HG02763 (cell line): ENCODE data around the gene FAM216A.
"Not testable (repeated sequence)": the region's sequence is repeated elsewhere in the genome, so short reads cannot be mapped to it uniquely, and the experiment has no call there.

Experiments
- ATAC-seq: cut with Tn5 transposase; IDR thresholded peaks from one replicate; pipeline ENCODE4 v1.9.1; 2021; ENCODE audit warnings: mild to moderate bottlenecking, moderate library complexity; ENCODE audit not compliant: unreplicated experiment

Gene FAM216A

DNA sequence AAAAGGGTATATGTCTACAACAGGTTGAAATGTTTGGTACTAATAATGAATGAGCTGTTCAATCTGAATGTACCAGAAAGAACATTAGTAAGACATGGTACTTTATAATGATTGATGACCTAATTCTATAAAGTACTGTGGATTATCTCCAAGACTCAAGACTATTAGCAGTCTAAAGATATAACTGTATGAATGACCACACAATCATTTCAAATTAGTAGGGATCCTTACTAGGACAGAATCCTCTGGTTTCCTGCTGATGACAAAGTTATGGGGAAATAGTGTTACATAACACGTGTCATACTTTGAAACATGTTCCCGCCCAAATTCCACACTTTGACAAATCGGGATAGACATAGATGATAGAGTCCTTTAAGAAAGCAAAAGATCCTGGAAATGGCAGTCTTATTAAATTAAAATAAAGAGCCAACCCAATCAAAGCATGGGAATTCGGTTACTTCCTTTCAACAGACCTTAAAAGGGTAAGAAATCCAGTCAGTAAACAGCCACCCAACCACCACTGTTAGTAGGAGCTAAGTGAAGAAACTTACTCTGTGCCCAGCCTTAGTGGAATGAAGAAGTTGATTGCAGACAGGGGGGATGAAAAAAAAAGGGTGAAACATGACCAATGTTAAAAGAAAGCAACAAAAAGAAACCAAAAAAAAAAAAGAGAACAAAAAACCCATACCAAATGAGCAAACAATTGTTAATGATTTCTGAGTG lies 30.5 kb downstream of the FAM216A start:
- ATAC-seq: no peak

DNA sequence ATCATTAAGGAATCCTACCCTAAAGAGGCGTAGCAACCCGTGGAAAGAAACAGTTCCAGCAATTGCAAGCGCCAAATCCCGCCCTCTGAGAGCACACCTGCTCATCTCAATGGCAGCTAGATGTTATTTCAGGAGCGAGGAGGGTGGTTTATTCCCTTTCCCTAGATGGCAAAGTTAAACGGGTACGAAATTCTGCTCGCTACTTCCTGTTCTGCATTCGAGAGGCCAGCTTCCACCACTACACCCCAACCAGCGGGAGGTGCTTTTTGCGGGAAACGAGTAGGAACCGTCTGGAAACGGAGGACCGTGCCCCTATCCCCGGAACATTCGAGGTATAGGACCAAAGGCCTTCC lies 32.7 kb downstream of the FAM216A start:
- ATAC-seq: no peak

DNA sequence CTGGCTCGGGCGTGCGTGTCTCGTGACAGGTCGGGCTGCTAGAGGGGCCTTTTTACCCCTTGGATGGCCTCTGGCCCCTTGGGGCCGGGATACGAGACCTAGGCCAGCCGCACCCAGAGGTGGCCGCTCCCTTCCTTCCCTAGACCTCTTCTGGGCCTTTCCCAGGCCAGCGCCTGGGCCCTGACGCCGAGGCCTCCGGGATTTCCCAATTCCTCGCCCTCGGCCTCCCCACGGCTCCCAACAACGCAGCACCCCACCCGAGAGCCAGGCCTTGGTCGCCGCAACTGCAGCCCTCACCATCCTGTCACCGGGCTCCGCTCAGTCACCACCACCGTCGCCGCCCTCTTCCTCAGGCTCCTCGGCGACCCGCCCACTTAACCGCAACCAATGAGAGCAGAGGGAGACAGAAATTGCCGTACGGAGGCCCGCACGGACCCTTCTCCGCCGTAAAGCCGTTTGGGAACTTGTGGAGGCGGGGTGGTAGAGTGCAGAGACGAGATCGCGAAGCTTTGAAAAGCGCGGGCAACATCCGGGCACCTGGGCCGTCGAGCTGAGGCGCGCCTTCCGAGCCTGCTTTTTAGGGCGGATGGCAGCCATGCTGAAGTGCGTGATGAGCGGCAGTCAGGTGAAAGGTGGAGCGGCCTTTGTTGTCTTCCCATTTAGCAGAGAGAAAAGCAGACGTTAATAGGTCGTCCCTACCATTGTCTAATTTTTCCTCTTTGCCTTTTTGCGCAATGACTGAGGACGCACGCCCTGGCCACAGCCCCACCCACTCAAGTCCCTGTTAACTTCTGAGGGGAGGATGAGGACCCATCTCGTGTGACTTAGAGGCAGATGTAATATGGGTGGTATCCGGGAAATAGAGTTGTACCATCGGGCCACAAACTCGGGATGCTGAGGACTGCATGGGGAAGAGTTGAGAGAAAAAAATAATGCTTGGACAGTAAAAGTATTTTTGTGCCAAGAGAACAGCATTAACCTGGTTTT lies 33.4 kb downstream of the FAM216A start, which contains the start of the genes RAD9B and VPS29:
Gene RAD9B, plus strand, starts transcription at position 580 of the 987 bp plus-strand sequence. Its CDS starts 7 bp downstream, at position 587.
Gene VPS29, minus strand, starts transcription at position 360 of the 987 bp plus-strand sequence. Its CDS starts 60 bp downstream, at position 300.
- peak; percentile 95 for ATAC-seq

DNA sequence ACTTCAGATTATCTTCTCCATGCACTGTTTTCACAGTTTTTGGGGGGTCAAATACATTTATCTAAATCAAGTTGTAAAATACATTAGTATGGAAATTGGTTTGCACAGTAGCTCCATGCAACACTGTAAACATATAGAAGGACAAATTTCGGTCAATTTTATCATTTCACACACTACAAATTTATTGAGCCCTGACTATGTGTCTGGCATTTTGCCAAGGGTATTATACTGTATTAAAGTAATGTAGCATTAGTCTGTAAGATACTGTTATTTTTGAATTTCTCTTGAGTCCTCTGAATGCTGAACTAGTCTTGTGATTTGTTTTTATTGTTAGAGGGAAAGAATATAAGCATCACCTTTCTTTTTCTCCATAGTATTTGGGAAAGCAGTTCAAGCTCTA lies 34.8 kb downstream of the FAM216A start:
- ATAC-seq: no peak

DNA sequence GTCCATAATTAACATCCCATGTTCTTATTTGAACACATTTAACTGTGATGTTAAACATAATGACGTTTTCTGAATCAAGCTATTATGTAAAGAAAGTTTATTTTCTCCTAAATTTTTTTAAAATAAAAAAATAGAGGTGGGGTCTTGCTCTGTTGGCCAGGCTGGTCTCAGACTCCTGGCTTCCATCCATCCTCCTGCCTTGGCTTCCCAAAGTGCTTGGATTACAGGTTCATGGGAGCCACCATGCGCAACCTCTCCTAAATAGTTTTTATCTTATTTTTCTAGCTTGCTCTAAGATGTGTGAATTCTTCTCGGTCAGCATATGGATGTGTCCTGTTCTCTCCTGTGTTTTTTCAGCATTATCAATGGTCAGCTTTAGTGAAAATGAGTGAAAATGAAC lies 36.7 kb downstream of the FAM216A start:
- ATAC-seq: no peak

DNA sequence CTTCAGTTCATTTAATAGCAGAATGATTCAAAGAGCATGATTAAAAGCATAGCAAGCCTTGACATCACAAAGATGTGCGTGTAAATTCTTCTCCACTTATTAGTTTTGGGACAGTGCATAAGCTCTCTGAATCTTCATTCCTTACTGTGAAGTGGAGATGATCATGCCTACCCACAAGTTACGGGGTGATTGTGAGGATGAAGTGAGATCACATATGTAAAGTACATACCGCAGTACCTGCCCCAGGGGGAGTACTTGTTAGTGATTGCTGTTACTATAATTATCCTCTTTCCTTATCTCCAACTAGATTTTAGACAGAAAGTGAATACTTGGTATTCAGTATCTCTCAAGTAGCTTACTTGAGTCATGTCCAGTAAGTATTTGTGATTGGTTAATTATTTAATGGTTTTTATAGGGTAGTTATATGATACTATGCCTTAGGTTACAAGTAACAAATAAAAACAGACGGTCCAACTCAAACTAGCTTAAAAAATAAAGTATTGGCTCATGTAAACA lies 39.5 kb downstream of the FAM216A start:
- no peak for ATAC-seq

DNA sequence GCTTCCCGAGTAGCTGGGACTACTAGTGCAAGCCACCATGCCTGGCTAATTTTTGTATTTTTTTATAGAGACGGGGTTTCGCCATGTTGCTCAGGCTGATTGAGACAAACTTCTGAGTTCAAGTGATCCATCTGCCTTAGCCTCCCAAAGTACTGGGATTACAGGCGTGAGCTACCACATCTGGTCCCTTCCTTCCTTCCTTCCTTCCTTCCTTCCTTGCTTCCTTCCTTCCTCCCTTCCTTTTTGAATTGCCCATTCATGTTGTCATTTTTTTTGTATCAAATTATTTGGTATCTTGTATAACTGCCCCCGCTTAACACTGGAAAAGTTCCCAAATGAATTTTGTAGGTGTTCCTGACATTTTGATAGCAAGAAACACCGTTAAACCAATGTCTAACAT lies 45.2 kb downstream of the FAM216A start:
- ATAC-seq: no peak

DNA sequence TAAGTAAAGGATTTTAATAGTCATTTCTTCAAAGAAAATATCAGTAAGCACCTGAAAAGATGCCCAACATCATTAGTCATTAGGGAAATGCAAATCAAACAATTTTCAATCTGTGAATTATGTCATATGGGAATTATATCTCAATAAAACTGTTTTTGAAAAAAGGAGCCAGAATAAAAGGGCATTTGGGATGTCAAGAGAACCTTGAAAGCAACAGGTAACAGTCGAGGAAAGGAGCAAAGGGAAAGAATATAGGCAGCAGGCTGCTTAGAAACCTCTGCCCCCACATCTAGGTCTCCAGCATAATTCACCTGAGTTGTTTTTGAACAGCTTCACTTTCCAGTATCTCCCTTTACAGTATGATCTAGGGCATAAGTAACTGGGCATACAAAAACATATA lies 45.7 kb downstream of the FAM216A start:
- no peak for ATAC-seq

DNA sequence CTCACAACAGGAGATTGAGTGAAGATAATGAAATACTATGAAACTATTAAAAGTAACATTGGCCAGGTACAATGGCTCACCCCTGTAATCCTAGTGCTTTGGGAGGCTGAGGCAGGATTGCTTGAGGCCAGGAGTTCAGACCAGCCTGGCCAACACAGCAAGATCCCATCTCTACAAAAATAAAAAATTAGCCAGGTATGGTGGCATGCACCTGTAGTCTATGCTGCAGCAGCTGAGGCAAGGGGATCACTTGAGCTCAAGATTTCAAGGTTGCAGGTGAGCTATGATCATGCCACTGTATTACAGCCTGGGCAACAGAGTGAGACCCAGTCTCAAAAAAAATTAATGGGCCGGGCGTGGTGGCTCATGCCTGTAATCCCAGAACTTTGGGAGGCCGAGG lies 48.4 kb downstream of the FAM216A start:
- ATAC-seq: no peak

DNA sequence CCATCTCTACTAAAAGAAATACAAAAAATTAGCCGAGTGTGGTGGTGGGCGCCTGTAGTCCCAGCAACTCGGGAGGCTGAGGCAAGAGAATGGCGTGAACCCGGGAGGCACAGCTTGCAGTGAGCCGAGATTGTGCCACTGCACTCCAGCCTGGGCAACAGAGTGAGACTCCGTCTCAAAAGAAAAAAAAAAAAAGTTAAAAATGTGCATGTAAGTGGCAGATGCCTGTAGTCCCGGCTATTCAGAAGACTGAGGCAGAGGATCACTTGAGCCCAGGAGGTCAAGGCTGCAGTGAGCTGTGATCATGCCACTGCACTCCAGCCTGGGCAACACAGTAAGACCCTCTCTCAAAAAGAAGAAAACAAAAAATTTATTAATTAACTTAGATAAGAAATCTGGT lies 49.4 kb downstream of the FAM216A start:
- ATAC-seq: not testable (repeated sequence)

DNA sequence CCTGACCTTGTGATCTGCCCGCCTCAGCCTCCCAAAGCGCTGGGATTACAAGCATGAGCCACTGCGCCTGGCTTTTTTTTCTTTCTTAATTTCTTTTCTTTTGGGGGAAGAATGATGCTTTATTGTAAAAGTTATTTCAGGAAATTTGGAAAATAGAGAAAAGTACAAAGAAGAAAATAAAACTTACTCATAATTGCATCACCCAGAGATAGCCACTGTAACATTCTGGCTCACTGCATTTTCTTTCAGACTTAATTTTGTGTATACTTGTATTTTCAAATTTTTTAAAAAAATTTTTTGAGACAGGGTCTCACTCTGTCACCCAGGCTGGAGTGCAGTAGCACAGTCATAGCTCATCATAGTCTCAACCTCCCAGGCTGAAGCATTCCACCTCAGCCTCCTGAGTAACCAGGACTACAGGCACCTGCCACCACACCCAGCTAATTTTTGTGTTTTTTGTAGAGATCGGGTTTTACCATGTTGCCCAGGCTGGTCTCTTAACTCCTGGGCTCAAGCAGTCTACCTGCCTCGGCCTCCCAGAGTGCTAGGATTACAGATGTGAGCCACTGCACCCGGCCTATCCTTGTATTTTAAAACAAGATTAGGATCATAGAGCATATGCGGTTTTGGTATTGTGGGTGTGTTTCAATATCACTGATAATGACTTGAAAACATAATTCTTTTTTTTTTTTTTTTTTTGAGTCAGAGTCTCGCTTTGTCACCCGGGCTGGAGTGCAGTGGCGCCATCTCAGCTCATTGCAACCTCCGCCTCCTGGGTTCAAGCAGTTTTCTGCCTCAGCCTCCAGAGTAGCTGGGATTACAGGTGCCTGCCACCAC lies 52.4 kb downstream of the FAM216A start:
- ATAC-seq: not testable (repeated sequence)

DNA sequence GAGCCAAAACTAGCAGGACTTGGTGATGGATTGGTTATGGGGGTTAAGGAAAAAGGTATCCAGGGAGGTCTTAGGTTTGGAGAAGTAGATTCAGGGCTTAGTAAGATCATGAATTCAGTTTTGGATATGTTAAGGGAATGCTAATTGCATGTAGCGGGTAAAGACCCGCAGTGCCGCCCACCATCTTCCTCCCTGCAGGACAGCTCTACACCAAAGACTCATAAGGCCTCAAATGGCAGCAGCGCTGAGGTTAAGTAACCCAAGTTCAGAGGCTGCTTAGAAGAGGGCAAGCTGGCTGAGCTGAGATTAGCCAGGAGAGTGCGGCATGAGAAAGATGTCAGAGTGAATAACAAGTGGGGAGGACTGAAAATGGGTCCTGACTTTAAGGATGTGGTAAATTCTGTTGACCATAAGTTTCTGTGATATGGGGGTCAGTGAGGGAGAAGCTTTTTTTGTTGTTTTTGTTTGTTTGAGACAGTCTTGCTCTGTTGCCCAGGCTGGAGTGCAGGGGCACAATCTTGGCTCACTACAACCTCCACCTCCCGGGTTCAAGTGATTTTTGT lies 59.7 kb downstream of the FAM216A start:
- ATAC-seq: no peak

DNA sequence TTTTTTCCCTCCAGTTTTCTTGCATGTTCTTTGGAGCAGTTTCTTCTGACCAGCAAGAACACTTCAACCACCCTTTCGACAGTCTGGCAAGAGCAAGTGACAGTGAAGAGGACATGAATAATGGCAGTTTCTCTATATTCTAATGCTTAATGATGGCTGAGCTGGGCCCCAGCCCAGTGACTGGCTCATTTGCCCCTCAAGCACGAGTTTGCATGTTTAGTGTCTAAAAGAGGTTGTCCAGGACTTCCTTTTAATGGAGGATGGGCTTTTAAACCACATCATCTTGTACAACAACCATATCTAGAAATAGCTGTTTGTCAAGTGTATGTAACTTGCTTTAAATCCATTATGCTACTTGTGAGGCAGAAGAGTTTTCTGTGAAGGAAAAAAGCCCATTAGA lies 61.9 kb downstream of the FAM216A start:
- ATAC-seq: no peak

DNA sequence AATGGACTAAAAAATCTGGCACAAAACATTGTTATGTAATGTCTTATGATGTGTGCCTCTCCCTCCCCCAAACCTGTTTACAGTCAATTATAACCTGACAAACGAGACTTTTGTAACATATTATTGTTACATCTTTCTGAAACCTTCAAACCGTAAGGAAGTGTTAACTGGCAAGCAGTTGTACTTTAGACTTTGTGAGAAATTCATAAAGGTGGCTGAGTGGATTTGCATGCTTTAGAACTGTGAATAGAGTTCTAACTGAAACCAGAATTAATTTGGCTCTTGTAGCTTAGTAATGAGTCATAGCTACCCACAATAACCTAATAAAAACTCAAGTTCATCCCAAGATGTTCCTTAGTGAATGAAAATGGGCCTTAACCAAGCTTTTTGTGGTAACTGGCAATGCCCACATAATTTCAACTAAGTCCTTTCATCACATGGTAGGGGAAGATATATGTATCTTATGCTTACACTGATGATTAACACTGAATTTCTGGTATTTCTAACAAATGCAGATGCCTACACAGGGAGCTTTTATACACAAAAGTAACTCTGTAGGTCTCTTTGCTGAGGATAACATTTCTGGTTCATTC lies 63.2 kb downstream of the FAM216A start:
- ATAC-seq: peak; percentile 79

DNA sequence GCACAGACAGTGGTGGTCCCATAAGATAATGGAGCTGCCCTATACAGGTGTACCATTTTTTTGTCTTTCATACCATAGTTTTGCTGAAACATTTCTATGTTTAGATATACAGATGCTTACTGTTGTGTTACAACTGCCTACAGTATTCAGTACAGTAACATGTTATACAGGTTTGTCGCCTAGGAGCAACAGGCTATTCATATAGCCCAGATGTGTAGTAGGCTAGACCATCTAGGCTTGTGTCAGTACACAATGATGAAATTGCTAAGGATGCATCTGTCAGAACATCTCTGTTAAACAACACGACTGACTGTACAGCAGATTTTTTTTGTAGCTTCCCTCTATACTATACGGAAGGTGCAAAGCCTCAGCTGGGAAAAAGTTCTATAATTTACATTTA lies 64.0 kb downstream of the FAM216A start:
- no peak for ATAC-seq

DNA sequence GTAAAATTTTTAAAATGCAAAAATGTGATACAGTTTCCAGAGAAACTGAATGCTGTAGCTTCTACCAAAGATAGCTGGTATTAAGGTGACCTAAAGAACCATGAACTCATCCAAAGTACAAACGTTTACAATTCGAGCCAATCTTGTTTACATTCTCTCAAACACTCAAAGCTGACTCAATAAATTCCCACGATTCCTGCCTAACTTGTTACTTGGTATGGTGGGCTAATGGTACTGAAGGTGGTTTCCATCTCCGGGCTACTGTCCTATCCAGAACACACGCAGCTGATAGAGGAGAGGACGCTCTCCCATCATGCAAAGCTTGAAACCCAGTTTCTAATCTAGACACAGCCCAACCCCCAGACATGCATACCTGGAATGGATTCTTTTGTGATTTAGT lies 65.0 kb downstream of the FAM216A start:
- ATAC-seq: no peak

DNA sequence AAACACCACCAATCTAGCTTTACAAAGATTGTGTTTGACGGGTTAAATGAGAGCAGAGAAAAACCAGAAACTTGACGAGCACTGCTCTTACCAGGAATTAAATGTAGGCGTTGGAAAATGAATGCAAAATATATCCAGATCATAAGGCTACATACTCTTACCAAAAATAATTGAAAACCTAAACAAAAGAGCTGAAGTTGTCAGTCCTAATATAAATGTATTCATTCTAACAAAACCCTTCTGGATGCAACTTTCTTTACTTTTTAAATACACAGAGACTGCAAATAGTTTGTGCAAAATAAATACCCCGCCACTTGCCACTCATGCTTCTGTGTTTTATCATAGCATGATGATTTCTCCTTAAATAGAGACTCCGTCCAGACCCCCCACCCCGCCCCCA lies 66.2 kb downstream of the FAM216A start:
- ATAC-seq: no peak

DNA sequence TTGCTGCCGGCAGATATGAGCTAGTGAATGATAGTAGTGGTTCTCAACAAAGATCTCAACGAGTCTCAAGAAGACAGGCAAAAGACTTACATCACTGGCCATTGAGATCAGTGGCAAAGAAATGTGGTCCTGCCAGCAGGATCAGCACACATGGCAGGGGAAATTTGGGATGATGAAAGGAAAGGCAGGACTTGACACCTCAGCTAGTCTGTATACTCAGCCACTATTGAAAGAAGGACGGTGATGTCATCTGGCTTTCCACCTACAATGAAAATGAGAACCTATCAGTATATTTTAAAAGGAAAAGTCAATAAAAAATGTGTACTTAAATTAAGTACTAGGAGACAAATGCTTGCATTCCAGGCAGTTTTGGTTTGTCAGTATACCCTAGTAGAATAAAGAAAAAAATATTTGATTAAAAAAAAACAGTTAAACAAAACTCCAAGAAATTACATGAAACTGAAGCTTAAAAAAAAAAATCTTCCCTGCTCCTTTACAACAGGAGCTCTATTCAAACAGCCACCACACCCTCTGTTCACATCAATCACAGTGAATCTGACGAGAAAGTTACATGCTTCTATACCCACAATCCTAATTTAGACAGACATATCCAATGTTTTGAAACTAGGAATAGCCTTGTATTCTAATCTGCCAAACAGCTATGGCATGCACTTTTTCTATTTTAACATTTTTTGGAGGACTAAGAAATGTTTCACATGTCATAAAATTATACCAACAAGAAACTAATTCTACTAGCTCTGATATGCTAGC lies 68.4 kb downstream of the FAM216A start:
- ATAC-seq: no peak
